BJ (cell line): ENCODE results near the gene ASGR1. TPM values are rescaled to one million over a fixed set of nuclear protein-coding genes. Genes with fewer than 3 reads are reported as not detected.

Experiments used
- CTCF ChIA-PET: fragments of 350-600 bp; formaldehyde crosslinking; extraction: SDS; loops from one replicate; lab custom pipeline; 2021; ENCODE audit warnings: antibody characterized with exemption, inconsistent platforms; lab: Yijun Ruan, JAX
- POLR2A ChIA-PET: fragments of 300-600 bp; sonication (Branson Sonifier 250); formaldehyde crosslinking; extraction: SDS; loops from one replicate; lab custom pipeline; 2021; ENCODE audit warnings: antibody characterized with exemption; lab: Charles Lee
- DNase-seq: peaks from one replicate; pipeline ENCODE4 v3.0.0-alpha.2; 2011; ENCODE audit warnings: low read depth
- H3K27me3 ChIP-seq: 2 replicates; pipeline ENCODE4 v1.6.0; 2011; ENCODE audit warnings: low read length; ENCODE audit not compliant: control insufficient read depth, insufficient read depth
- H3K36me3 ChIP-seq: 2 replicates; pipeline ENCODE4 v1.5.1; 2011; ENCODE audit warnings: low read length; ENCODE audit not compliant: control insufficient read depth, insufficient read depth
- H3K4me3 ChIP-seq: 2 replicates; pipeline ENCODE4 v1.5.1; 2011; ENCODE audit warnings: low read depth, mild to moderate bottlenecking, control low read depth, low read length
- polyA plus RNA-seq: library from polyadenylated mRNA; depleted of rRNA; stranded (reverse); fragments of >200 nt; gene quantifications from 2 replicates; pipeline ENCODE4 v1.2.3, GENCODE V29; 2011
- TF ChIP-seq, protein P1 (sequence below): IDR thresholded peaks from 2 replicates; pipeline ENCODE4 v1.5.1; 2011; ENCODE audit warnings: low read depth, mild to moderate bottlenecking, control low read depth, inconsistent platforms, low read length, moderate library complexity; ENCODE audit not compliant: insufficient read depth

The ASGR1 gene
- polyA plus RNA-seq, 1 experiment: 0.56 TPM

DNA sequence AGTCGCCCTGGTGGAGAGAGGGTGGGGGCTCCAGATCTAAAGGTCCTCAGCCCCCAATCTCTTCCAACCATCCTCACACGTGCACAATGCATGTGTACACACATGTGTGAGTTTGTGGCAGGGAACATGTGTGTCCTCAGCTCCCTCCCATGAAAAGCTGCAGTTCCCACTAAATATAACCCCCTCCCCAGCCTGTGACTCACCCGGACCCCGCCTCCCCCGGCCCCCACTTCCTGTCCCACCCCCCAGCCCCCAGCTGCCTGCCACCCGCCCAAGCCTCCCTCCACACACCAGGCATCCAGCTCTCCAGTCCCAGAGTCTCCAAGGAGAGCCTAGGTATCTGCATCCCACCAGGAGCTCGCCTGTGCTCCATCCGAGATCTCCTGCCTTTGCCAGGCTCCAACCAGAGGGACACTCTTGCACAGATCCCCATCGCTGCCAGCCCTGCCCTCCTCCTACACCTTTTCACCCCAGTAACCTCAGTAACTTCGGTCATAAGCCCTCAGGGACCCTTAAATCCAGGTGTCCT, 36.5 kb upstream of the ASGR1 start:
- H3K27me3 ChIP-seq: no peaks in the 10 kb centered on the region
- TF ChIP-seq, protein P1, sequence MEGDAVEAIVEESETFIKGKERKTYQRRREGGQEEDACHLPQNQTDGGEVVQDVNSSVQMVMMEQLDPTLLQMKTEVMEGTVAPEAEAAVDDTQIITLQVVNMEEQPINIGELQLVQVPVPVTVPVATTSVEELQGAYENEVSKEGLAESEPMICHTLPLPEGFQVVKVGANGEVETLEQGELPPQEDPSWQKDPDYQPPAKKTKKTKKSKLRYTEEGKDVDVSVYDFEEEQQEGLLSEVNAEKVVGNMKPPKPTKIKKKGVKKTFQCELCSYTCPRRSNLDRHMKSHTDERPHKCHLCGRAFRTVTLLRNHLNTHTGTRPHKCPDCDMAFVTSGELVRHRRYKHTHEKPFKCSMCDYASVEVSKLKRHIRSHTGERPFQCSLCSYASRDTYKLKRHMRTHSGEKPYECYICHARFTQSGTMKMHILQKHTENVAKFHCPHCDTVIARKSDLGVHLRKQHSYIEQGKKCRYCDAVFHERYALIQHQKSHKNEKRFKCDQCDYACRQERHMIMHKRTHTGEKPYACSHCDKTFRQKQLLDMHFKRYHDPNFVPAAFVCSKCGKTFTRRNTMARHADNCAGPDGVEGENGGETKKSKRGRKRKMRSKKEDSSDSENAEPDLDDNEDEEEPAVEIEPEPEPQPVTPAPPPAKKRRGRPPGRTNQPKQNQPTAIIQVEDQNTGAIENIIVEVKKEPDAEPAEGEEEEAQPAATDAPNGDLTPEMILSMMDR: no peak
- CTCF ChIA-PET: interaction anchor here (0.7 to 2.3 kb wide), 6 partner anchors 14 to 170 kb away, joined by 3 to 7 read pairs (median 3); no protein-coding TSS in a partner anchor
- peak overlapping the region; percentile 66 for H3K4me3 ChIP-seq
- POLR2A ChIA-PET: interaction anchor here (0.6 kb wide), 1 partner anchor 24 kb away, joined by 3 read pairs; the partner anchor contains the start of gene PHF23
- H3K36me3 ChIP-seq: no peaks in the 10 kb centered on the region
- no peak for DNase-seq

- ChIA-PET CTCF (interaction anchor here (1.0 to 2.3 kb wide), 5 partner anchors 29 to 170 kb away, joined by 3 to 11 read pairs (median 4); no protein-coding TSS in a partner anchor), POLR2A (interaction anchor here (0.6 kb wide), 1 partner anchor 24 kb away, joined by 3 read pairs; the partner anchor contains the start of gene PHF23)
- DNase-seq: no peak
- TF ChIP-seq, protein P1: no peak
- Histone ChIP-seq H3K4me3 (peak overlapping the region; percentile 66), H3K27me3 (no peaks in the 10 kb centered on the region), H3K36me3 (no peaks in the 10 kb centered on the region)
These were observed 36.0 kb upstream of the ASGR1 start for GRCh38 chr17:7215136-7215638.

GRCh38 chr17:7214300-7215135, 35.3 kb upstream of the ASGR1 start:
- ChIA-PET CTCF (interaction anchor here (1.1 to 2.3 kb wide), 5 partner anchors 20 to 170 kb away, joined by 3 to 11 read pairs (median 4); partner anchors contain the start of genes DVL2 and SLC16A11), POLR2A (no interaction called here)
- no peaks in the 10 kb centered on the region for H3K36me3 ChIP-seq
- H3K27me3 ChIP-seq: no peaks in the 10 kb centered on the region
- H3K4me3 ChIP-seq: peak overlapping the region; percentile 38
- peak; percentile 71 for DNase-seq
- TF ChIP-seq, protein P1: peak; percentile 71

DNA sequence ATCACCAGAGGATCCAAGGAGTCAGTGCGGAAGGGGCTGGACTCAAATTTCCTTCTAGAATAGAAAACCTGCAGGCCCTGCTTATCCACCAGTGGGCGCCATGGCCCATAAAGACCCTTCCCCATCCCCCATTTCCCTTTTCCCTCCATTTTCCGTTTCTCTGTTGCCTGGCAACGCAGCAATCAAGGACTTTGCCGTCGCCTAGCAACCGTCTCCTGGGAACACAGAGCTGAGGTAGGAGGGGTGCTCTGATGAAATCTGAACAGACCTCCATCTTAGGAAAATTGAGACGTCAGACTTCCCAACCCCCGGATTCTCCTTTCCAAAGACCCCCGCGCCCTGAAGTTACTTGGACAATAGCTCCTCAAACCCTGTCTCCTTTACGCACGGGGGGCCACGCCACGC, 34.7 kb upstream of the ASGR1 start:
- ChIA-PET CTCF (interaction anchor here (1.1 to 2.3 kb wide), 5 partner anchors 21 to 170 kb away, joined by 3 to 11 read pairs (median 4); partner anchors contain the start of genes DVL2 and SLC16A11), POLR2A (no interaction called here)
- Histone ChIP-seq H3K4me3 (peak overlapping the region; percentile 38), H3K36me3 (no peaks in the 10 kb centered on the region), H3K27me3 (no peaks in the 10 kb centered on the region)
- TF ChIP-seq, protein P1: peak; percentile 45
- no peak for DNase-seq
